Measurements from ENCODE around the gene HNRNPA1.
A peak's percentile ranks its signal among the peaks of the same experiment; 100 is the strongest.
"Not testable (repeated sequence)": the region's sequence is repeated elsewhere in the genome, so short reads cannot be mapped to it uniquely, and the experiment has no call there.

HNRNPA1 gene

DNA sequence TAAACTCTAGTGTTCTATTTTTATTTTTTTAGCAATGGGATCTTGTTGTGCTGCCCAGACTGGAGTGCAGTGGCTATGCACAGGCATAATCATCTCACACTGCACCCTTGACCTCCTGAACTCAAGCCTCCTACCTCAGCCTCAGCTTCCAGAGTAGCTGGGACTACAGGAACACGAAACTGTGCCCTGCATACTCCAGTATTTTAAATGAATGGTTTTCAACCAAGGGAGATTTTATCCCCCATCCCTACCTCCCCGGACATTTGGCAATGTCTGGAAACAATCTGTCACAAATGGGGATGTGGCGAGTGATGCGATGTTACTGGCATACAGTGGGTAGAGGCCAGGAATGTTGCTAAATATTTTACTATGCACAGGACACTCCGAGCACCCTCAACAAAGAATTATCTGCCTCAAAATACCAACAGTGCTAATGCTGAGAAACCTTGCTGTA, 2.7 kb upstream of the HNRNPA1 start:
- no peak for DNase-seq

DNA sequence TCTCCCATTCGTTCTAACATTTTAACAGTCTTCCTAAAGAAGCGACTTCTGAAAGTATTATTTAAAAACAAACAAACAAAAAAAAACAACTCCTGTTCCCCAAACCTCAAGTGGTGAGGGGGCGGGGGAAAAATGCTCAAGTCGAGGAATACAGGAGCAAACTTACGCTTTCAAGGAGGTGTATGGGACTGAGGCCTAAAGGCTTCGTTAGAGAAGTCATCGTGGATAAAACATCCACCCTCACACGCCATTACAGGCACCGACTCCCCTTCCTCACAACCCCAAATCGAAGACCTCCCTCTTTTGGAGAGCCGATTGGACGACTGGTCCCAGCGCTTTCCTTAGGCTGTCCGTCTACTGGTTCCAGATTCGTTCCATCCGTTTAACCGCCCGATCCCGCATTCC, 1.3 kb upstream of the HNRNPA1 start:
- DNase-seq, result no peak

DNA sequence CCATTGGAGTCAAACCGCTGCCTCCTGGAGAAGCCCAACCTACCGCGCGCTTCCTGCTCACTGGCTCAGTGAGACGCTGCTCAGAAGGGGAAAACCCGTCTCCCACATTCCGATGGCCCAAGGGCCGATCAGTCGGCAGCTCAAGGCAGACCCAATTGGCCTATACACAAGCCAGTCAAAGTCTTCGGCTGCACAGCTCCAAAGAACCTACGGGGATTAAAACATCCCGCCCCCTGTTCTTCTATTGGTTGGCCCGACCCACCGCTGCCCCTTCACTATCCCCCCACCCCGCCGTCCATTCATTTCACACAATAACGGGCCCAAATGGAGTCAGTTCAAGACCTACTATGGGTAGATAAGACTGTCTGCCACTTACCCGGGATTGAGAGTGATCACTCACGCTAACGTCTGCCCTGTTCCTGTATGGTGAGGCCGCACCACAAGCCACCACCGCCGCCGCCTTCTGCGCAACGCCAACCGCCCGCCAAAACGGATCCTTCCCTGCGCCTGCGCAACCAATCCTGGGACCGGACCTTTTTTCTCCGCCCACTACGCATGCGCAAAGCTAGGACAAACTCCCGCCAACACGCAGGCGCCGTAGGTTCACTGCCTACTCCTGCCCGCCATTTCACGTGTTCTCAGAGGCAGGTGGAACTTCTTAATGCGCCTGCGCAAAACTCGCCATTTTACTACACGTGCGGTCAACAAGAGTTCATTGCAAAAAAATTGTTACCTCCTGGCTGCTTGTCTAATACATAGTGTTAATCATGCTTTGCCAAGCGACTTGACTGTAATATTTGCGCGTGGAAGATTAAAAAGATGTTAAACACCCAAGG, 676 bp upstream of the HNRNPA1 start, which contains the start of gene CBX5:
CBX5 (minus strand) TSS at position 491 of the 836 bp plus-strand sequence. CDS start 22,472 bp downstream, outside the sequence.
- peak; percentile 99 to 100 for DNase-seq

DNA sequence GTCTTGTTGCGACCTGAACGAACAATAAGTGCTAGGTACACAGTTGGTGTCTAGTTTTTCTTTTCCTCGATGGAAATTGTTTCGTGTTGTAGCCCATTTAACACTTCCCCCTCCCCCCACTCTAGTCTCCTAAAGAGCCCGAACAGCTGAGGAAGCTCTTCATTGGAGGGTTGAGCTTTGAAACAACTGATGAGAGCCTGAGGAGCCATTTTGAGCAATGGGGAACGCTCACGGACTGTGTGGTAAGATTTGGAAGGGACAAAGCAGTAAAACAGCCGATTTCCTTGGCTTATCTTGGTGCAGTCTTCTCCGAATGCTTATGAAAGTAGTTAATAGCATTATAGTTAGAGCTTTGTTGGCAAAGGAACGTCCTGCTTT, 724 bp downstream of the HNRNPA1 start:
- DNase-seq, result not testable (repeated sequence)

DNA sequence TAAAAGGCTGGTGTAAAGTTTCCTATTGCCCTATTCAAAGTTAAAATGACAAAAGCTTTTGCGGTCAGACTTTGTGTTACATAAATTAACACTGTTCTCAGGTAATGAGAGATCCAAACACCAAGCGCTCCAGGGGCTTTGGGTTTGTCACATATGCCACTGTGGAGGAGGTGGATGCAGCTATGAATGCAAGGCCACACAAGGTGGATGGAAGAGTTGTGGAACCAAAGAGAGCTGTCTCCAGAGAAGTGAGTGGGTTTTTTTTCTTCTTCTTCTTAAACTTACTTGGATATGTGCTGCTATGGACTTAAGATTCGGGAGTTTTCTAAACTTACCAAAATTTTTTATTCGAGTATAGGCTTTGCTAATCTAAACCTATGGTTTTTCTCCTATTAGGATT, 1.2 kb downstream of the HNRNPA1 start:
- not testable (repeated sequence) for DNase-seq

DNA sequence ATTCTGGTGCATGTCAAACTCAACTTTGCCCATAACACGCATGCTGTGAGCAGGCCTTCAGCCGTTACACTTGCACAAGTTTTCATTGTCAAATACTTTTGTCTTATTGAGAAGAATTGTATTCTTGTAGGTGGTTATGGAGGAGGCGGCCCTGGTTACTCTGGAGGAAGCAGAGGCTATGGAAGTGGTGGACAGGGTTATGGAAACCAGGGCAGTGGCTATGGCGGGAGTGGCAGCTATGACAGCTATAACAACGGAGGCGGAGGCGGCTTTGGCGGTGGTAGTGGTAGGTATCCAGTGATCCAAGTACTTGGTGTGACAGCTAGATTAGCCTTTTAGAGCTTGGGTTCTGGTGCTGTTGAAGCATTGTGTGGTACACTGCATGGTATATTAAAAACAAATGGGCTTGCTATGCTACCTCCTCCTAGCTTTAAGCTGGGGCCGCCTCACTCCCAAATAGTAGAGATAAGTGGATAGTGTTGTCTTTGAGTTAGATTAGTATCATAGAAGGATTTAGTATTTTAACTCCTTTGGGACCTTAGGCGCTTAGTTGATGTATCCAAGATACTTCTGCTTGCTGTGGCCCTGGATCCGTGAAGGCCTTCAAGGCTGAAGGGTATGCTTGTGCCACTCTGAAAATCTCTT, 2.5 kb downstream of the HNRNPA1 start:
- DNase-seq, result peak in 1 of 2 experiments; percentile 23

DNA sequence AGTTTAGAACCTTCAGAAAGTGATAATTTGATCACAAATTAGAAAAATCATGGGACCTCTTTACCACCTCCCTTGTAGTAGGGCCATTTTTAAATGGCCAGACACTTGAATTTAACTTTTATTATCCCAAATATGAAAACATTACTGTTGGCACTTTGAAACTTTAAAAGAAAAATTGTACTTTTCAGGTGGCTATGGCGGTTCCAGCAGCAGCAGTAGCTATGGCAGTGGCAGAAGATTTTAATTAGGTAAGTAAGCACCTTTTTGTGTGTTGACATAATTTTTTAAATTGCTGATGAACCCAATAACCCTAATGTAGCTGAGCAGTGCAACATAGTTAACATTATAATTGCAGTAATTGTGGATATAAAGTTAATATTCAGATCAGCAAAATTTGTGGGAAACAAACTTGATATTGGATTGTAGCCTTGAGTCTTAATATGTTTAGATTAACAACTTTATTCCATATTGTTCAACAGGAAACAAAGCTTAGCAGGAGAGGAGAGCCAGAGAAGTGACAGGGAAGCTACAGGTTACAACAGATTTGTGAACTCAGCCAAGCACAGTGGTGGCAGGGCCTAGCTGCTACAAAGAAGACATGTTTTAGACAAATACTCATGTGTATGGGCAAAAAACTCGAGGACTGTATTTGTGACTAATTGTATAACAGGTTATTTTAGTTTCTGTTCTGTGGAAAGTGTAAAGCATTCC, 3.7 kb downstream of the HNRNPA1 start:
- not testable (repeated sequence) for DNase-seq

DNA sequence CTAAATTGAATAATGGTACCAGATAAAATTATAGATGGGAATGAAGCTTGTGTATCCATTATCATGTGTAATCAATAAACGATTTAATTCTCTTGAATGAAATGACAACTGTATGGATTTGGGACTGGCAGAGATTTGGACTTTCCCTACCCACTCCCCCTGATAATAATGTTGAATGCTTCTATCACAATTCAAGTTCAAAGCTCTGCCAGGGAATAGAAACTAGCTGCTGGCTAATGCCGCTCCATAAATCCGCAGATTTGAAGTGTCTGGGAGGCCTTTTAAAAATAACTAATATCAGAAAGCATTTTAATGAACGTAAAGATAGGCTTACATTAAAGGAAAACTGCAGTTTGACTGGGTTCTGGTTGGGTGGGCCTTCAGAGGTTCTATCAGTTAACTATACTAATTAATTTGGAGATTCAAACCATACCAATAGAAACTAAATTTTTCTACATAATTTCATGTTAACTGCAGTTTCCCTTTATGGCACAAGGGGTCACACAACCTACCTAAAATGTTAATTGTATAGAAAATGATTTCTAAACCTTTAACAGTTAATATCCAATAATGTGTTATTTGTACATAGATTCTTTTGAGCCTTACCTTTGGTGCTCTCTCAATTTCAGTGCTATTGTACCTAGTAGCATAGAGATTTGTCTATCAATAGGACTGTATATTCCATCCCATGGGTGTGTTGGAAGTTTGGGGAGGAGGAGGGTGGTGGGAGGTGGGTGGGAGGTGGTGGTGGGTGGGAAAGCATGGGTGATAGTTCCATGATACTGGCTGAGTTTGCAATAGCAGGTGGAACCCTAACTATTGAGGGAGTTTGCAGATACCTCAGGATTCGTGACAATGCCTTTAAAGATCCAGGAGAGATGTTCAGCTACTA, 4.9 kb downstream of the HNRNPA1 start:
- DNase-seq, result no peak

DNA sequence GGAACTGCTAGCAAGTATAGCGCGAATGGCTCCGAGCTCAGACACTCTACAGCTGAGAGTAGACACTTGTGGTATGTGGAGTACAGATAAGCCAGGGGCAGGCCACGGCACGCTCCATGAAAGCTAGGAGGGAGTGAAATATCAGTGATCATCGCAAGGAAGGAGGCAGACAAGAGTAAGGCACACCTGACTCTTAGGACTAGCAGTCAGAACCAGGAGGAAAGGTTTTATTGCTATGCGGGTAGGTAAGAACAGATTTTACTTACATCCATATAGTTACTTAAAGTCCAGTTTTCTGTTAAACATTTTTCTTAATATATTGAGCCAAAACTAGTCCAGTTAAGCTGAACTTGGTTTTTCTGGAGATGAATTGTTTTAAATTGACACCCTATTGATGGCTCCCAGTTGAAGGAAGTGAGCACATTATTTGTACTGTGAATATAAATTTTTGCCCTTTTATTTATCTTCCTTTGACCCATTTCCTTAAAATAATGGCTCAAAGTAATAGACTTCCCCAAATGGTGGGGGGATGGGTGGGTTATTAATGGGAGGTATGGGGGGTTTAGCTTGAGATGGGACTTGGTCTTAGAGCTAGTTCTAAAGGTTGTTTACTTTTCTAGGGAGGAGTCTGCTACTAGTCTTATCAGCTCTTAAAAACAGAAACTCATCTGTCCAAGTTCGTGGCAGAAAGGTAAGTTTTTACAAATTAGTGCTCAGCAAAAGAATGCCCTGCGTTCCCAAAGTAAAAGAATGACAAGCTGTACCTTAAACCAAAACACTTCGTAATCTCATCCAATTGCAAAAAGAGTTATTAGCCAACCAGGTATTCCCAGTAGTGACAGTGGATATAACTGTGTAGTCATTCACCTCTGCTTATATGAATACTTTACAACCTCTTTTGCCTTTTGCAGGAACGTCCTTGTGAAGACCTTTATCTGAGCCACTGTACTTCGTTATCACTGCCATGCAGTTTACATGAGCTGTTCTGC, 5.8 kb downstream of the HNRNPA1 start:
- DNase-seq, result no peak

DNA sequence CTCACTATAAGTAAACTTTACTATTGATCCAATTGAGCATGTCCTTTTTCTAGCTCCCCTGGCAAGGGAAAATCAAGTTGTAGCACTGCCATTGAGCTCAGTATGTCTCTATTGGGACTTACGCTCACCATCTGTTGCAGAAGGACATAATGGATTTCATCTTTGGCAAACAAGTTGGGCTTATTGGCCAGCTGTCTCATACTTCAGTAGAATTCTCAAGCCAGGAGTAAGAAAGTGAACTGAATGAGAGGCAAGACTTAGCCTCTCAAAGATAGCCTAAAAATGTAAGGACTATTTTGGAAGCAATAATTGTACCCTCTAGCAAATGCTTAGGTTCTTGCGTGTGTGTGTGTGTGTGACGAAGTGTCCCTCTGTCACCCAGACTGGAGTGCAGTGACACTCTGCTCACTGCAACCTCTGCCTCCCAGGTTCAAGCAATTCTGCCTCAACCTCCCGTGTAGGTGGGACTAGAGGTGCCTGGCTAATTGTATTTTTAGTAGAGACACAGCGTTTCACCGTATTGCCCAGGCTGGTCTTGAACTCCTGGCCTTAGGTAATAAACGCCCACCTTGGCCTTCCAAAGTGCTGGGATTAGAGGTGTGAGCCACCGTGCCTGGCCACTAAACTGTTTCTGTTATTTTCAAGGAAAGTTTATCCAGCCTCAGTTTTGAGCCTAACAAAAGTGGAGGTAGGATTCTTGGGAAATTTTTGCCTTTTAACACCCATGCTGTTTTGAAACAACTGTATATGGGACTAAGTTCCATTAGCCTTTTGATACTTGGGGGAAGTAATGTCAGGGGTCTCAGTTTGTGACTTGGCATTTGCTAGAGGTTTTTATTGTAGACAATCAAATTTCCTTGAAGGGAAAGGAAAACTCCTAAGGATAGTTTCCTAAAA, 7.0 kb downstream of the HNRNPA1 start:
- no peak for DNase-seq

DNA sequence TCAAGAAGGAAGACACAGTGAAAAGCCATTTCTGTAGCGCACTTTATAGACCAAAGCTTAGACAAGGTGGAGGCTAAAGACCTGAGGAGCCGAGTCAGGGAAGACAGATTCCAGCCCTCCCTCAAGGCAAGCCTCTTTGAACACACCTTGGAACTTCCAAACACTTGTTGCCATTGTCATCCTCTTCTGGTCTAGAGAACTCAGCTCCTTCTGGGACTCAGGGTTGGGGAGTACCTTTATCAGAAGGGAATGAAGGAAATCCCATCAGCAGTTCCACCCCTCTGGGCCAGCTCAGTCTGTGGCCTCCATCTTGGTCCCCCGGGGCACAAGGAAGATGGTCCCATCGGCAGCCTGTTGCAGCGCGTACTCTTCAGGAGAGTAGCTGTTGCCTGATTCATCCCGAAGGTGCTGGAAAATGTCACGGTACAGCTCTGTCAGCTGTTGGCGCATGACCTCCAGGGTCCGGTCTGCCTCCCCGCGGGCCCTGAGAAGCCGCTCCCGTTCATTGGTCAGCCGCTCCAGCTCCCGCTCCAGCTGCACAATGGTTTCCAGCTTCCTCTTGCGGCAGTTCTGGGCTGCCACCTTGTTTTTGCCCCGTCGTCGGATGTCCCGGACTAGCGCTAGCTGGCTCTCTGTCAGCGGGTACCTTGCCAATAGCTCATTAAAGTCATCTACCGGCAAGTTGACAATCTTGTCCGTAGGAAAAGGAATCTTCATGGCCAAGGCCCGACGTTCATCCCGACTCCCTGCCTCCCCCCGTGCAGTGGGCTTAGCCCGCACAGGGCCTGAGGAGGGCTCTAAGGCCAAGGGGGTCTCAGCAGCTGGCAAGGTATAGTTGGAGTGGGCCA, 11.8 kb downstream of the HNRNPA1 start:
- DNase-seq, result no peak

DNA sequence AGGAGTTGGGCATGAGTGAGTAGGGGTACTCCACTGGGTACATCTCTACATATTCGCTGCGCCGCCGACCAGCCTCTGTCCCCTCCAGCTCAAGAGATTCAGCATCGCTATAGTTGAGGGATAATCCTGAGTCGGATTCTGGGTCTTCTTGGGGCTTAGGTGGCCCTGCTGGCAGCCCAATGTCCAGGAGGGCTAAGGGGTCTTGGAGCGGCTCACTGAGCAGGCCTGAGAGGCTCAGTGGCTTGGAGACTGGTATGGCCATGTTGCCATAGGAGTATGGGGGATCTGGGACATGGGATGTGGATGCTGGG, 12.4 kb downstream of the HNRNPA1 start:
- no peak for DNase-seq

DNA sequence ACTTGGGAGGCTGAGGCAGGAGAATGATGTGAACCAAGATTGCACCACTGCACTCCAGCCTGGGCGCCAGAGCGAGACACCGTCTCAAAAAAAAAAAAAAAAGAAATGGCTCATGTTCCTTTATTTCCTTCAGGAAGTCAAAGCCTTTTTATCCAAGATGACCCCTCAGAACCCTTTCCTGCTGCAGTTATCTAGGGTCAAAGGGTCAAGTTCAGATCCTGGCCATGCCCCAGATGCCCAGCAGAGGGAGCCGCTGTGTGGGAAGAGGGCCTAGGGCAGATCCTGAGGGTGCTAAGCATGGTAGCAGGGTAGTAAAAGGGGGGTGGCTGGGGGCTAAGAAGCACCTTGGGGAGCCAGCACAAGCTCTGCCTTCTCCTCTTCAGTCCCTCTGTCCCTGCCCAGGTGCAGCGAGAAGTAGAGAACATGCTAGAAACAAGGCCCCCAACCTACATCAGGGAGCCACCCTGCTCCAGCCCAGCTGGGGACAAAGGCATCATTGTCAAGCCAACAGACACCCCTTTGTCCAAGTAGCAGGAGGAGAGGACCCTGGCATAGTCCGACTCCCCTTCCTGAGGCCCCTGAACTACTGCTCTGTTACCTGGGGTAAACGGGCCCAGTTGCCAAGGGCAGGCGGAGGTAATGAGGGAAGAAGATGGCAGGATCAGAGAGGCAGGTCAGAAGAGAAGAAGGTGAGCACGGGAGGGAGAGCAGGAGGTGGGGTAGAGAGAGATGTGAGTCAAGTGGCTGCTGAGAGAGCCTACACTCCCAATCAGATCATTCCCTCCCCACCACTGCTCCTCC, 13.8 kb downstream of the HNRNPA1 start:
- peak; percentile 39 to 52 for DNase-seq

DNA sequence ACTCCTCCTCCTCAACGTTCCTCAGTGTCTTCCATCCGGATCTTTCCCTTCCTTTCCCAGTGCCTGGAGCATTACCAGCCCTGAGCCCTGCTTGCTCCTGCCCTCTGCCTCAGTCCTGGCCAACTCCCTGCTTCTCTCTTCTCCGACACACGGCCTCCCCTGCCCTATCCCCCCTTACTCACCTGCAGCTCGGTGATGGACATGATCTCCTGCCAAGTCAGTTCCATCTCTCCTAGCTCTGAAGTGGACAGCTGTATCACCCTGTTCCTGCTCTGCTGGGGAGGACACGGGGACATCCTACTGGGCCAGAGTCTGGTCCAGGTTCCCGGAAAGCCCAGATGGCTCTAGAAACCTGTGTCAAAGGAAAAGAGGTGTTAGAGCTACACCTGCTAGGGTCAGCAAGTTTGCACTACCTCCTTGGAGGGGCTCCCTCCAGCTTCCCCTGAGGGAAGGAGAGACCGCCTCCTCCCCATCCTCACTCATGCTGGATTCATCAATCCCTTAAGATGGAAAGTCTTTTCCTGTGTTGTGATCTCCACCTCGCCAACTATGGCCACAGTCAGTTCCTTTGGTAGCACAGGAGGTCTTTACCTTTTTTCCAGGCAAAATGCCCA, 14.5 kb downstream of the HNRNPA1 start:
- no peak for DNase-seq

DNA sequence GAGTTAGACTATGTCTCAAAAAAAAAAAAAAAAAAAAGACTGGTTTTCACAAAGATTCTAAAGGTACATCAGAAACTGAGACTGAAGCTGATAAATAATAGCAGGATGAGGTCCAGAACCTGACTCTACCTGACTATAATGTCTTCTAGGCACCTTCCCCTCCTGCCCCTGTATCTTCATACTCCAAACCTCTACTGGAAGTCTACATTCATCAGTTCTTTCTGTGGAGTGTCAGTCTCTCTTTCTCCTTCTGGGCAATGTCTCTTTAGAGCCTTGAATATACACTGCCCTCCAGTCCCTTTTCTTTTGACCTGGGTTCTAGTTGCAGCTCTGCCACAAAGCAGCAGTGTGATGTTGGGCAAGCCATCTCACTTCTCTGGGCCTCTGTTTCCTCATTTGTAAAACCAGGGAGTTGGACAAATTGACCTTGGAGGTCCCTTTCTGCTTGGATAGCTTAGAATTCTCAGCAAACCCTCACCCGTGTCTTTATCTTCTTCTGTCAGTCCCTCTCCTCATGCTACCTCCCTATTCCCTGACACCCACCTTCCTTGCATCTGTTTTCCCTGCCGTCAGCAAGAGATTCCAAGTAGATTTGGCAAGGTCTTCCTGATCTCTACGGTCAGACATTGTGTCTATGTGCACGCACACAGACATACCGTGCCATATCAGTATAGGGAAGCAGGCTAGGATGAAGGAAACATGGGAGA, 16.0 kb downstream of the HNRNPA1 start:
- no peak for DNase-seq

DNA sequence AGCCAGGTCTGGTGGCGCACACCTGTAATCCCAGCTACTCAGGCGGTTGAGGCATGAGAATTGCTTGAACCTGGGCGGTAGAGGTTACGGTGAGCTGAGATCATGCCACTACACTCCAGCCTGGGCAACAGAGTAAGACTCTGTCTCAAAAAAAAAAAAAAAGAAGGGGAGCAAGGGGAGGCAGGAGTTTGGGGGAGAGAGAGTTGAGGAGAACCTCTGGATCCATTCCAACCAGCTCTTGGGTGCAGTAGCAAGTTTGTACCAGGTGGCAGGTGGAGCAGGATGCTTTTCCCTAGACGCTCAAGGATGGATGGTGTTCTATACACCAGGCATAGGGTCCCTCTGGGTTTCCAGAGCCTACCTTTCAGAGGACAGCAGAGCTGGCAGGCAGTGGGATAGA, 18.4 kb downstream of the HNRNPA1 start:
- no peak for DNase-seq

DNA sequence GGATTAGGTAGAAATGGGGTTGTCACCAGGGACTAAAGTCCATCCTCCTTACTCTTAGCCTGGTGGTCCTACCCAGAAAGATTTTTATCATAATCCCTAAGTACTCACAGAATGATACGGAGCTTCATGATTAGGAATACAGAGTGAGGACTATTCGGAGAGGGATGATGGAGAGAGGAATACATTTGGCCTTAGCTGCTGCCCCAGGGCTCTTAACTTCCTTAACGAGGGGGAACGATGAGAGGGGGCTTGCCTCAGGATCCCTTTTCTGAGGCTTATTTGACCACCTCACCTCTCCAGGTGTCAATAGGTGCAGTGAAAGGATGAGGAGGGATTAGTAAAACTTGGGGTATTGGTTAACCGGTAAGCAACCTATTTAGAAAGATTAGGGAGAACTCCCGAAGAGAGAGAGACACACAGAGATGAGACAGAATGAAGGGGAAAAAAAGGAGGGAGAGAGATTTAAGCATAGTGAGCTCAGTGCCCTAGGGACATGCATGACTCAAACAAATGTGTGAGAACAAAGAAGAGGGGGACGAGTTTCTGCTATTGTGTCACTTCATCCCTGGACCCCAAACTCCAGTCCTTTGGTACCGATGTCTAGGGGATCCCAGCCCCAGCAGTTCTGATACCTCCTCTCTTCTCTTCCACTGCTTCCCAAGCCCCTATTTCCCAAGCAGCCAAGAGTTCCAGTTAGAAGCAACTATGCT, 19.1 kb downstream of the HNRNPA1 start:
- DNase-seq, result no peak
